ENCODE measurements around the gene UGDH. TPM values are rescaled to one million over a fixed set of nuclear protein-coding genes. Genes with fewer than 3 reads are reported as not detected.
"Not testable (repeated sequence)": the region's sequence is repeated elsewhere in the genome, so short reads cannot be mapped to it uniquely, and the experiment has no call there.

Gene UGDH
- total RNA-seq, 1 donor from 2014 or later = 58.1 TPM

DNA sequence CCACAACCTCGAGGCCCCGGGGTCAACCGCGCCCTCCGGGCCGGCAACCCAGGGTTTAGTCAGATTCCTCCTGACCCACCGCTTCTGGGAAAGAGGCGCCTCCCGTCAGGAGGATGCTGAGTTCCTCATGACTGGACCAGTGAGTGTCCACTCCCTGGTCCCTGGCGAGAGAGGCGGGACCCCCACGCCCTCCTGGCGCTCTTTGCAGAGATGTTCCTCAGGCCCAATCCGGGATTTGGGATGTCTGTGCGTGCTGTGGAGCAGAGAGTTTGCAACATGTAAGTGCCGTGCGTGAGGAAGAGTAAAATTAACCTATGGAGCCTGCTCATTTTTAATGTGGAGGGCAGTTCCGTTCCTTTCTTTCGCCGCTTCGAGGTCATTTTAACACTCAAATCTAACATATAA is 824 bp upstream of the UGDH start:
- DNase-seq = no peak

DNA sequence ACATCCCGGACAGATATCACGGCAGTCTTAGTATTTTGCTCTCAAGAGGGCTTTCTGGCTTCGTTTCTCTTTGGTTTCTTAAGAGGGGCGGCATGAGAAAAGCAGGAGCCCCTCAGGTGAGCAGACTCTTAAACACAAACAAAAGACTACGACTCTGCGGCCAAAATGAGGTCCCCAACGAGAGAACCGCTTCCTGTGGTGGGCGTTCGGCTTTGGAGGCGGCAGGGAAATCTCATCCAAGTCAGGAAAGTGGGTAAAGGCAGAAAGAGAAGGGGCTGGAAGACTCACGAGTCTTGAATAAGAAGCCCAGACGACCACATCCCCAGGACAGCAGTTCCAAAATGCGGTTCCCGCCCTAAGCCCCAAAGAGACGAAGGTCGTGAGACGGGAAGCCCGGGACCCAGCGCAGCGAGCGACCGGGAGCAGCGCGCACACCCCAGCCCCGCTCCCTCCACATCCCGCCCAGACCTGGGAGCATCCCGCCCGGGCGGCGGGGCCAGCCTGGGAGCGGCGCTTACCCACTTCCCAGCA is 409 bp downstream of the UGDH start:
- no peak for DNase-seq

DNA sequence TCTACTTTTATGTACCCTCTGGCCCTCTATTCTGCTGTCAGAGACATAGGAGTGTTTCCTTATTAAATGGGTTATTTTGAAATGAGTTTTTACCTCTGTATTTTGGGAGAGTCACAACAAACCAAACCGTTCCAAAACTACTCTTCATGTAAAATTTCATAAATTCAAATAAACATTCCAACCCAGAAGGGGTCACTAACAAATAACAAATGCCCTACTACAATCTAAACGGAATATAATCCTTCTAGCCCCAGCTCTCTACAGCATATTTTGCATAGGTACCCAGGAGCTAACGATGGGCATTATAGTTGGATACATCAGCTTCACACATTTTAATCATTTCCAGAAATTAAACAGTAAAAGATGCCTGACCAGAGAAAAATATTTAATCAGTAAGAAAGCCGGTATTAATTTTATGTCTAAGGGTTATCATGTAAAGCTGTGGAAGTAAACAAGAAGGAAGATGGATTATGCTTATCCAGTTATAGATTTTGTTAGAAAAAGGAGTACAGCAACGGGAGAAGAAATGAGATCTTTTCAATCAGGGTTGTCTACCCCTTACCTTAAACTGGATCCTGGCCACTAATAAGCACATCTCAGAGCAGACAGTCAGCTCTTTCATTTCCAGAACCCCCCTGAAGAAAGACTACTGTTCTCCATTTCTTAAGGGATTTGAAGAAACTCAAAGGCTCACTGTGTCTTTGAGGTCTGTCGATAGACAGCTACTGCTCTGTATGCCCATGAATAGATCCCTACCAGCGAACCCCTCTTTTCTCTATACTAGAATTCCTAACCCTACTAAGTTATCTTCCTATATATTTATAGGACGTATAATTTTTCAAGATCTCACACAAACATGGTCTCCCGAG is 1.2 kb downstream of the UGDH start:
- DNase-seq = no peak

DNA sequence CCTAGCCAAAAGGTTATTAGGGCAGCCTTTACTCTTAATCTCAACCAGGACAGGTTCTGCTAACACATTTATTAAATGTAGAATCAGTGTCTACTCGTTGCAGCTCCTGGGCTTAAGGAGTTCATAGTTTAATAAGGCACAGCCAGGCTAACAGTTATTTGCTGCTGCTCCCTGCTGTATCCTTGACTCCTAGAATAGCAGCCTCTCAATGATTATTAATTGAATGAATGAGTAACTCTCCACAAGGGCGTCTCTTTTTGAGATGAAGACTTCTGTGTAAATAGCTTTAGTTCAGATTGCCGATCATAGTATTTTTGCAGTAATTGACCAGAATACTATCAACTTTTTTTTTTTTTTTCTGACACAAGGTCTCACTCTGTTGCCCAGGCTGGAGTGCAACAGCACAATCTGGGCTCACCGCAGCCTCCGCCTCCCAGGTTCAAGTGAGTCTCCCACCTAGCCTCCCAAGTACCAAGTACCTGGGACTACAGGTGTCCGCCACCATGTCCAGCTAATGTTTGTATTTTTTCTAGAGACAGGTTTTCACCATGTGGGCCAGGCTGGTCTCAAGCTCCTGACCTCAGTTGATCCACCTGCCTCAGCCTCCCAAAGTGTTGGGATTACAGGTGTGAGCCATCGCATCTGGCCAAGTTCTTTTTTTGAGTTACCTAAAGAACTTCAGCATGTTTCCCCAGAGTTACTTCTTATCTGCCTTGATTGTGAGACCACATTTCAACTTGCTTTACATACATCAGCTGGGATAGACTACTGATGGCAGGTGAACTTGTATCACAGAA is 2.9 kb downstream of the UGDH start:
- DNase-seq = no peak

DNA sequence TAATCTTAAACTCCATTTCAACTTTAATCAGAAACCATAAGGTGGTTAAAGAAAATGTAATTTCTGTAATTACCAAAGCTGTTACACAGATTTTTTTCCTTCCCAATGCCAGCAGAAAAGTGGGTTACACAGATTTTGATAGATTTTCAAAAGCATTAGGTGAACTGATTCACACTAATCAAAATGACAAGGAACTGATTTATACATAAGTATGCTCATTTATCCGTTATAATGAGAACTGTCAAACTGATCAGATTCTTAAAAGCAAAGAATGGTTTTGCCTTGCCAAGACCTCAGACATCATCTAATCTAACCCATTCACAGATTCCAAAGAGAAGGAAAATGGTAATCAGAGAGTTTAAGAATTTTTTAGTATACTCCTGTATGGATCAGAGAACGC is 5.2 kb downstream of the UGDH start:
- no peak for DNase-seq

DNA sequence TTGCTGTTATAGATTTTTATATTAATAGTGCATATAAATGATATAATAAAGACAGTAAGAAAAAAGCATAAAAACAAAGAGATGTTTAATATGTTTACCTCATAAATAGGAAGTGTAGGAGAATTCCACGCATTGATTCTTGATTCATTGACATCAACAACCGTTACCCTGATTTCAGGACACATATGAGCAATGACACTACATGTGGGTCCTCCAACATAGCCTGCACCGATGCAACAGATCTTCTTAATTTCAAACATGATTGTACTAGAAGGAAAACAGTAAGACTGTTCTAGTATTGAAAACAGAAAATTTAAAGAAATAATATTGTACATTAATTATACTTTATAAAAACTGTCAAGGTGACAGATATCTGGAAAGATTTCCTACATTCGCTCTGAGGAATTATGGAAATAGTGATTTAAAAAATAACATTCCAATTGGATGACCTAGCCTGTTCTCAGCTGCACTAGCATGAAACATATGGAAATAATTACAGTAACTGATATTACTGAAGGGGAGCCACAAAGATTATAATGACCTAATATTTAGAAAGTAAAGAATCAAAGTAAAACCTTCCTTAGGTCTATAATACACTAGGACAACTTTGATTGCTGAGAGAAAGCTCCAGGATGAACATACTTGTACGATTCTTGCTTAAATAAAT is 5.9 kb downstream of the UGDH start:
- DNase-seq = peak; percentile 40

DNA sequence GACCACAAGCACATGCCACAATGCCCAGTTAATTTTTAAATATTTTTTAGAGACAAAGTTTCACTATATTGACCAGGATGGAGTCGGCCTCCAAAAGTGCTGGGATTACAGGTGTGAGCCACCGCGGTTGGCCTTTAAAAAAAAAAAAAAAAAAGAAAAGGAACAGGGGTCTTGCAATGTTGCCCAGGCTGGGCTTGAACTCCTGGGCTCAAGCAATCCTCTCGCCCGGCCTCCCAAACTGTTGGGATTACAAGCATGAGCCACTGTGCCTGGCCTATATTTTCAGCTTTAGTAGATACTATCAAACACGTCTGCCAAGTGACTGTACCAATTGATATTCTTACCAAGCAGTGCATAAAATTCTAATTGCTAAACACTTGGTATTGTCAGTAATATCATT is 8.8 kb downstream of the UGDH start:
- no peak for DNase-seq

DNA sequence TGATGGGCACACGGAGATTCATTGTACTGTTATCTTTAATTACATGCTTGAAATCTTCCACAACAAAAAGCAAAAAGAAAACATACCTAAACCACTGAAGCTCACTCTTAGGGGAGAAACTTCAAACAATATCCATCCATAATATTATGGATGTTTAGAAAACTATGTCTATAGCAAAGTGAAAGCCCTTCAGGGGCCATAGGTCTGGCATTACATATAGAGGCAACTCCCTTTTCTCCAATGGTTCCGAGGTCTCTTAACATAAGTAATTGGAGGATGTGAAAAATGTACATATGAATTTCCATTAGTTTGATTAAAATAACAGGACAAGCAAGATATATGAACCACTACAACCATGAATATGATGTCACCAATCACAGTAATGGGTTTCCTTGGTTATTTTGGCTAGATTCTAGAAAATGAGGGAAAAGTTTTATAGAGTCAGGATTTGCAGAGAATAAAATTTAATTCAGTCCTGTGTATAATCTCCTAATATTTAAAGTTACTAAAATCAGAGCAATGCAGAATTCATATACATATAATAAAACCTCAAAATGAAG is 10.8 kb downstream of the UGDH start:
- DNase-seq = no peak

DNA sequence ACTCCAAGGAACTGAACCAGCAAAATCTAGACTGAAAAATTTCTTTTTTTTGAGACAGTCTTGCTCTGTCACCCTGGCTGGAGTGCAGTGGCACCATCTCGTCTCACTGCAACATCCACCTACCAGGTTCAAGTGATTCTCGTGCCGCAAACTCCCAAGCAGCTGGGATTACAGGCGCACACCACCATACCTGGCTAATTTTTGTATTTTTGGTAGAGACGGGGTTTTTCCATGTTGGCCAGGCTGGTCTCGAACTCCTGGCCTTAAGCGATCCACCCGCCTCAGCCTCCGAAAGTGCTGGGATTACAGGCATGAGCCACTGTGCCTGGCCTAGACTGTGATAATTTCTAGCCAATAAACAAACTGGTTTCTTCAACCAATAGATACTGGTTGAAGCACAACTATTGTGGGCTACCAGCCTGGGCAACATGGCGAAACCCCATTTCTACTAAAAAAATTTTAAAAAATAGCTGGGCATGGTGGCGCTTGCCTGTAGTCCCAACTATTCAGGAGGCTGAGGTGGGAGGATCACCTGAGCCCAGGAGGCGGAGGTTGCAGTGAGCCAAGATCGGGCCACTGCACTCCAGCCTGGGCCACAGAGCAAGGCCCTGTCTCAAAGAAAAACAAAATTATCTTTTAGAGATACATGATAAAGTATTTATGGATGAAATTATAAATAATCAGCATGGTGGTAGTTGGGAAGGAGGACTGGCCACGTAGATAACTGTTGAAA is 11.4 kb downstream of the UGDH start:
- not testable (repeated sequence) for DNase-seq

DNA sequence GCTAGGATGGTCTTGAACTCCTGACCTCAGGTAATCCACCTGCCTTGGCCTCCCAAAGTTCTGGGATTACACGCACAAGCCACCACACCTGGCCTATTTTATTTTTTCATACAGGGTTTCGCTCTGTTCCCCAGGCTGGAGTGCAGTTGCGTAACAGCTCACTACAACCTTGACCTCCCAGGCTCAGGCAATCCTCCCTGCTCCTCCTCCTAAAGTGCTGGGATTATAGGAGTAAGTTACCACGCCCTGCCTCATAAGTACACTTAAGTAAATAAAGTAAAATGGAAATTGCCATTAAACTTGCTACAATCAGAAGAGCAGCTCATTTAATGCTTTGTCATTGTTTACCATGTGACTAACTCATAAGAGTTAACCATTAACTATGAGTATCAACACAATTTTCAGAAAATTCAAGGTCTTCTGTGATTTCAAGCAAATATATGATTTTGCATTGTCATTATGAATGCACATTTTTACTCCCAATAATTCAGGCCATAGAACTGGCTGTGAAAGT is 12.3 kb downstream of the UGDH start:
- DNase-seq = no peak

DNA sequence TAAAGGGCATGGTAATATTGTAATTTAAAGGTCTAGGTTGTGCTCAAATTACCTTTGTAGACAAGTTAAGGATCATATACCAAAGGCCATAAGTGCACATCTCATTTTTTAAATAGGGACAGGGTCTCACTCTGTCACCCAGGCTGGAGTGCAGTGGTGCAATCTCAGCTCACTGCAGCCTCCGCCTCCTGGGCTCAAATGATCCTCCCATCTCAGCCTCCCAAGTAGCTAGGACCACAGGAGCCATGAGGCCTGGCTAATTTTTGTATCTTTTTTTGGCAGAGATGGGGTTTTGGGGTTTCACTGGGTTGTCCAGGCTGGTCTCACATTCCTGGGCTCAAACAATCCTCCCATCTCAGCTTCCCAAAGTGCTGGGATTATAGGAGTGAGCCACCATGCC is 13.0 kb downstream of the UGDH start:
- not testable (repeated sequence) for DNase-seq

DNA sequence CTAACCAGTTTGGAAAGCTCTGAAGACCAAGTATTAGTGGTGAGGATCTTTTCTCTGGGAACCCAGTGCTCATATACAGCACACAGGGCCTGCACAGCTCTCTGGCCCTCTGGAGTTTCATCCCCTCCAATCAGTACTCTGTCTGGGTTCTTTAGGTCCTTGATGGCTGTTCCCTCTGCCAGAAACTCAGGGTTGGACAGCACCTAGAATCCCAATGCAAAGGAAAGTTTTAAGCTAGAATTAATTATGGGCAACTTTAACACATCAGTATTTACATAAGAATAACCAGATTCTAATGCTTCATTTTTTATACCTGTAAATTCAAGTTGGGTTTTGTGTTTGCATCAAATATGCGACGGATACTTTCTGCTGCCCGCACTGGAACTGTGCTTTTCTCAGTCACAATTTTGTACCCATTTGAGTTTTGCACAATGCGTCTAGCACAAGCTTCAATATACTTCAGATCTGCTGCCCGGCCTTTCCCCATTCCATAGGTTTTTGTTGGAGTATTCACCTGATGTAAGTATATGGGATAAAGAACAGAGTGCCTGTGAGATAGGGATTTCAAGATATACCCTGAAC is 16.8 kb downstream of the UGDH start:
- DNase-seq = no peak

DNA sequence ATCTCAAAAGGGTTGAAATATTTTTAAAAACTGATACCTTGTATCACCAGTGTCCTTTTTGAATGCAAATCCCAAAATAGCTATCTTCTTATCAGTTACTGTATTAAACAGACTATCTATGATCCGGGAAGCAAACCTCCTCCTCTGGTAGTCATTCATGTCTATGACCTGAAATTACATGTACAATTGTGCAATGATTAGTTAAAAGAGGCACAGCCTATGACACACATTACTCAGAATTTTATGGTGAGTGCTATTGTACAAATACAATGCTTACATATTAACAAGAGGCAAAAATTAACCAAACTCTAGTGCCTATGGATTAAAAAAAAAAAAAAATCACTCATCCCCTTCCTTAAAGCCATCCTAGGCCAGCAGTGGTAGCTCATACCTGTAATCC is 21.7 kb downstream of the UGDH start:
- DNase-seq = no peak

DNA sequence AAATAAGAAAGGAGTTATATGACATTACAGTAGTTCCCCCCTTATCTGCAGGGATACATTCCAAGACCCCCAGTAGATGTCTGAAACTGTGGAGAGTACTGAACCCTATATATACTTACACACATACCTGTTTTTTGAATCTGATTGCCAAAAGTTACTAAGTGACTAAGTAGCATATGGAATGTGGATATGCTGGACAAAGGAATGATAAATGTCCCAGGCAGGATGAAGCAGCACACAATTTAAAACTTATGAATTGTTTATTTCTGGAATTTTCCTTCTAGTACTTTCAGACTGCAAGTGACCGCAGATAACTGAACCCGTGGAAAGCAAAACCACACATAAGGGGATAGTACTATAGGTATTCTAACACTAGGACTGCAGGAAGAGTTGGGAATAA is 22.7 kb downstream of the UGDH start:
- no peak for DNase-seq

DNA sequence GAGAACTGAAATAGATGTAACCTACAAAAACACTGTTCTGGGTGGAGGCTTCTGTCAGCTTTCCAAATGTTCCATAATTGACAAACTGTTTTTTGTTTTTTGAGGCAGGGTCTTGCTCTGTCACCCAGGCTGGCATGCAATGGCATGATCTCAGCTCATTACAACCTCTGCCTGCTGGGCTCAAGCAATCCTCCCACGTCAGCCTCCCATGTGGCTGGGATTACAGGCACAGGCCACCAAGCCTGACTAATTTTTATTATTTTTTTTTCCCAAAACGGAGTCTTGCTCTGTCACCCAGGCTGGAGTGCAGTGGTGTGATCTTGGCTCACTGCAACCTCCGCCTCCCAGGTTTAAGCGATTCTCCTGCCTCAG is 24.6 kb downstream of the UGDH start:
- DNase-seq = not testable (repeated sequence)

DNA sequence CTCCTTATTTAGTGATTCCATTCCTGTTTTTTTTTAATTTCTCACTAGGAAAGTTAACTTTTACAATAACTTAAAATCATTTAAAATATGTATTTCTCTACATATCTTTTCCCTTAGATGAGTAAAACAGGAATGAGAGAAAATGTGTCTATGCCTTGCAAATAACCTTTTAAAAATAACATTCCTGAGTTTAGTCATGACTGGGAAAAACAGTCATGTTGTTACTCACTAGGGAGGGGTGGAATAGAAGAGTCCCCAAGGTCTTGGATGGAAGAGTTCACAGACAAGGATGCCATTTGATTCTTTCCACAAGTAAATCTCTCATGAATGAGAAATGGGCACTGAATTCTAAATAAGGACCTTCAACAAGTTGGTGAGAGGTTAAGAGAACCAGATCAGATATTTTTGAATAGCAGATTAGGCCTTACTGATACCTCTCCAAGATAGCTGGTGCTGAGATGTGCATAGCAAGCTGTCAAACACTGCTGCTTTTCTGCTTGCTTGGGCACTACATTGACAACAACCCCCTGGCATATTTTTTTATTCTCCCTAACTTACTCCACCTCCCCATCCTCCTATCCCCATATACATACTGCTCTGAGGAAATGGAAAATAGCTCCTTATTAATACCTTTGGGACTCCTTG is 25.1 kb downstream of the UGDH start:
- DNase-seq = no peak

DNA sequence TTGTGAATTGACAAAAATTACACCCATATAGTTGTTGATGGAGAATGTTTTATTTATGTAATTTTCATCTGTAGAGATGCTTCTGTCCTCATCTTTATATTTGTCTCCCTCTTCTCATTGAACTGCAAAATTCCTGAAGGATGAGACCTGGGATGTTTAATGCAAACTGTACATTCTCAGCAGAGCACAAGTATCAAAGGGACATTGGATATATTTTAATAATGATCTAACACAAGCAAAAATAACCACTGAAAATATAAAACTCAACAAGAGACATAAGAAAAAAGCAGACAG is 28.6 kb downstream of the UGDH start:
- DNase-seq = no peak

DNA sequence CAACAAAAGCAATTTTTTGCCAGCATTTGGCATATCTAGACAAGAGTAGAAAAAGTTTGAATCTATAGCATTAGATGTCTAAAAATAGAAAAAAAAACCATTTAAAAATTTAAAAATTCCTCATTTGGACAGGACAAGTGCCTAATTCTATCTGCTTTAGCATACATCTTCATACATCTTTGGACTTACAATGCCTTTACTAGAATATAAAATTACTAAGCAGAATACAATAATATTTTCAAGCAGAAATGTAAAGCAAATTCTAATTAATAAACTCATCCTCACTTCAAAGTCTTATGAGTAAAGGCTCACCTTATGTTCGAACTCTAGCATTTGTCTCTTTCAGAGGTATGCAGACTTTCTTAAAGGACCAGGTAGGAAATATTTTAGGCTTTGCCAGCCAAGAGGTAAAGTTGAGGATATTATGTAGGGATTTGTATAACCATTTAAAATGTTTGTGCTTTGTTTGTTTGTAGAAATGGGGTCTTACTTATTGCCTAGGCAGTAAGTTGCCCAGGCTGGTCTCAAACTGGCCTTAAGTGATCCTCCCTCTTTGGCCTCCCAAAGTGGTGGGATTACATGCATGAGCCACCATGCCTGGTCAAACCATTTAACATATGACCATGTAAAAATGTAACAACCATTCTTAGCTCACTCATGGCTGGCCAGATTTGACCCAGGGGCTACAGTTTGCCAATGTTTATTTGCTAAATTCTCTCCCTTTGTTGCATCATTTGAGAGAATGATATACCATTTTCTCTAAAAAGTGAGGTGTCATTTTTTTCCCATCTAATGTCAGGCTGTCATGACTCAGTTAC is 29.1 kb downstream of the UGDH start:
- DNase-seq = no peak

DNA sequence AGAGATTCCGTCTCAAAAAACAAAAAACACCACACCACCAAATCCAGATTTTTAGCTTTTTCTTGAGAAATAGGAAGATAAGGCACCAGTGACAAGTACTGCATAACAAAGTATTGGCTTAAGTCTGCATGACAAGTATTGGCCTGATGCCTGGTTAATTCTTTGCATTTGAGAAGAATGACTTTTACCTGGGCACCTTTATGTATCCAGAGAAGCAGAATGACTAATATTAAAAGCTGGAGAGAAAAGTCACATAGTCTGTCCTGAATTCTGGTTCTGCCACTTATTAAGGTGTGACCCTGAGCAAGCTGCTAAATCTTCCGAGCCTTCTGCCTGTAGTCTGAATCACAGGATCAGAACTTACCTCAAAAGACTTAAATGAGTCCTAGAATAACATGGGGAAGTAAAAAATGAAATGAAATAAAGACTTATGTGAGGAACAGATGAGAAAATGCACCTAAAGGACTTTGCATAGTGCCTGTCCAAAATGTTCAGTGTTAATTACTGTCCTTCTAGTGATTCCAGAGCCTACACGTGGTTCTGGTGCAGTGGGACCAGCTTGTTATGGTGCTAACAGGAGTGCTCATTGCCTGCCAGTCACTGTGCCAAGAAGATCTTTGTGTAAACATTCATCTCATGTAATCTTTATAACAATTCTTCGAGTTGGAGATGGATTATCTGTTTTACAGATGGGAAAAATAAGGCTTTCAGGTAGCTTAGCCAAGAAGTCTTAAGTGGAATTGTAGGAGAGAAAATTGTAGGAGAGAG is 31.6 kb downstream of the UGDH start:
- no peak for DNase-seq

Measured in tongue (tissue), 2 donors.